Tibial nerve (tissue), 4 donors: ENCODE data around the gene ANKFN1. TPM values are rescaled to one million over a fixed set of nuclear protein-coding genes. Genes with fewer than 3 reads are reported as not detected.

ENCODE experiments used
- DNase-seq, 2 donors: peaks; one replicate each; pipeline ENCODE4 v3.0.0-alpha.2; 2019; ENCODE audit warnings: low spot score in 2 of 2
- H3K27ac ChIP-seq, 4 donors: fragments of 200-600 bp; sonication (generic) in 3 of 4; one replicate each; pipeline ENCODE4 v1.5.1; 2017 to 2019; ENCODE audit warnings: mild to moderate bottlenecking in 1 of 4
- H3K27me3 ChIP-seq, 2 donors: fragments of 200-600 bp; sonication (generic) in 1 of 2; one replicate each; pipeline versions ENCODE4 v1.5.1 to v1.6.0; 2017 to 2019
- H3K36me3 ChIP-seq, 3 donors: fragments of 200-600 bp; sonication (generic); one replicate each; pipeline ENCODE4 v1.5.1; 2018 to 2019
- H3K4me1 ChIP-seq, 4 donors: fragments of 200-600 bp; sonication (generic) in 3 of 4; one replicate each; pipeline ENCODE4 v1.5.1; 2017 to 2019
- H3K4me3 ChIP-seq, 4 donors: fragments of 200-600 bp; sonication (generic) in 3 of 4; one replicate each; pipeline ENCODE4 v1.5.1; 2017 to 2019; ENCODE audit warnings: mild to moderate bottlenecking in 1 of 4, moderate library complexity in 1 of 4
- H3K9me3 ChIP-seq, 4 donors: fragments of 200-600 bp; sonication (generic) in 3 of 4; one replicate each; pipeline ENCODE4 v1.5.1; 2017 to 2019
- EP300 ChIP-seq, 2 donors: sonication (generic); formaldehyde crosslinking; IDR thresholded peaks; one replicate each; pipeline ENCODE4 v1.6.1; 2017; ENCODE audit warnings: antibody characterized with exemption in 2 of 2, mild to moderate bottlenecking in 1 of 2
- POLR2A ChIP-seq, 2 donors: fragments of 450-650 bp; IDR thresholded peaks; one replicate each; pipeline ENCODE4 v1.6.1; 2017; ENCODE audit warnings: antibody characterized with exemption in 2 of 2, mild to moderate bottlenecking in 2 of 2, moderate library complexity in 2 of 2
- WGBS, 2 donors: methylation state at CpG; one replicate each; pipeline ENCODE4 v1.1.5; 2018; 5-methylcytosine and 5-hydroxymethylcytosine counted together
- total RNA-seq, 4 donors: library from RNA; depleted of rRNA; stranded (reverse); fragments of >200 nt; gene quantifications; one replicate each; pipeline ENCODE4 v1.1.0, GENCODE V29; 2016
- TF ChIP-seq, protein P1 (sequence below), 5 experiments: fragments of 200-600 bp in 3 of 5; fragments of 450-650 bp in 2 of 5; sonication (generic) in 3 of 5; IDR thresholded peaks; one replicate each; pipeline ENCODE4 v1.5.1; 2016 to 2019; ENCODE audit warnings: antibody characterized with exemption in 5 of 5, mild to moderate bottlenecking in 3 of 5, moderate library complexity in 2 of 5

The ANKFN1 gene
- total RNA-seq, 4 donors from 2014 or later: 0.63 to 6.5 (median 2.1) TPM; not detected in 1

DNA sequence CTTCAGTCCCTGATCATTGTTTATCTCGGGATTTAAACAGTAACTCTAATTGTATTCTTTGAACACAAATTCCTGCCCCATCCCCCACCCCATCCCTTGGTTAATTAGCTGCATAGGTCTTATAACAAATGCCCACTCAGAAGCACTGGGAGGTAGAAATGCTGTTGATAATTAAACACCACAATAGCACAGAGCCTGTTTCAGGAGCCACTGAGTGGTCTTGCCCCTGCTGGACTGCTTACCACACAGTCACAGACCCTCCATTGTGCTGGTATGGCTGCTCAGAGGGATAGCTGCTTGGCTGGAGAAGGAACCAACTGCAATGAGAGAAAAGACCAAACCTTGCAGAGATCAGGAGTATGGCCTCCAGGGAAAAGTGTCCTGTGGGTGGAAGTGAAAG lies 214.1 kb downstream of the ANKFN1 start:
- H3K4me3 ChIP-seq: no peak overlapping the region
- no peaks in the 10 kb centered on the region for H3K4me1 ChIP-seq
- no peaks in the 10 kb centered on the region for H3K27me3 ChIP-seq
- DNase-seq: no peak
- H3K9me3 ChIP-seq: peaks cover 0 to 3% (median 0%) of the 10 kb centered on the region in 4 donors
- no peak overlapping the region for H3K27ac ChIP-seq
- WGBS, 2 donors: 36% methylated on average over 1 of the region's 1 CpG
- TF ChIP-seq, protein P1, sequence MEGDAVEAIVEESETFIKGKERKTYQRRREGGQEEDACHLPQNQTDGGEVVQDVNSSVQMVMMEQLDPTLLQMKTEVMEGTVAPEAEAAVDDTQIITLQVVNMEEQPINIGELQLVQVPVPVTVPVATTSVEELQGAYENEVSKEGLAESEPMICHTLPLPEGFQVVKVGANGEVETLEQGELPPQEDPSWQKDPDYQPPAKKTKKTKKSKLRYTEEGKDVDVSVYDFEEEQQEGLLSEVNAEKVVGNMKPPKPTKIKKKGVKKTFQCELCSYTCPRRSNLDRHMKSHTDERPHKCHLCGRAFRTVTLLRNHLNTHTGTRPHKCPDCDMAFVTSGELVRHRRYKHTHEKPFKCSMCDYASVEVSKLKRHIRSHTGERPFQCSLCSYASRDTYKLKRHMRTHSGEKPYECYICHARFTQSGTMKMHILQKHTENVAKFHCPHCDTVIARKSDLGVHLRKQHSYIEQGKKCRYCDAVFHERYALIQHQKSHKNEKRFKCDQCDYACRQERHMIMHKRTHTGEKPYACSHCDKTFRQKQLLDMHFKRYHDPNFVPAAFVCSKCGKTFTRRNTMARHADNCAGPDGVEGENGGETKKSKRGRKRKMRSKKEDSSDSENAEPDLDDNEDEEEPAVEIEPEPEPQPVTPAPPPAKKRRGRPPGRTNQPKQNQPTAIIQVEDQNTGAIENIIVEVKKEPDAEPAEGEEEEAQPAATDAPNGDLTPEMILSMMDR (IDR thresholded peaks at IDR 0.05): no peak
- TF ChIP-seq EP300 (IDR thresholded peaks at IDR 0.05) (no peak), POLR2A (IDR thresholded peaks at IDR 0.05) (no peak)
- H3K36me3 ChIP-seq: no peaks in the 10 kb centered on the region

DNA sequence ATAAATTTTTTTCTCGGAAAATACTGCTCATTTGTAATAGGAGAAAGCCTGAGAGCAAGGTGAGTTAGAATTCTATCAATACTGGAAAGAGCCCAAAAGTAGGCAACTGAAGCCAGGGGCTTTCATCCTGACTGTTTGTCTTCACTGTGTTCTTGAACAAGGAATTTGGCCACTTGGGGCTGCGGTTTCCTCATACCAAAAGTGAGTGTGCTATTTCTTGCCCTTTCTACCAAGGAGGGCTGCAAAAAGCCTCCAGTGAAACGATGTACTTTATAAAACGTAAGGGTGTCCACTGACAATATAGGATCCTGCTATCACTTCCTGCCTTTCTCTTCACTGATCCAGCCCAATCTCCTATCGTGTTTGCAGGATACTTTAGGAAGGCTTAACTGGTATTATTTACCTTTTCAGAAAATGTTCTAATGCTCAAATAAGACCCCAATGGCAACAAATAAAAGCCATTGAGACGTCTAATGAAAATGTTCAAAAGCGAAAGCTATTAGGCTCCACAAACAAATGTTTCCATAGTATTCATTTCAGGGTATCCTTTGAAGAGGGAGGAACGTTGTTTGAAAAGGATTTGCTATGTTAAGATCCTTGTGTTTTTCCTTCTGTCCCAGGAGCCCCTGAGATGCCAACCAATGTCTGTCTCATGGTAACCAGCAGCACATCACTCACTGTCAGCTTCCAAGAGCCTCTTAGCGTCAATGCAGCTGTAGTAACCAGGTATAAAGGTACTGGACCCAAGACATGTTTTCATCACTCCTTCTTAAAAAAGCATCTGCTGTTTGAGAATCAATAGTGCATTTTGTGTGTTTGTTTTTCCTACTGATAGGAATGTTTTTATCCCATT lies 220.9 kb downstream of the ANKFN1 start:
- no peaks in the 10 kb centered on the region for H3K4me1 ChIP-seq
- H3K4me3 ChIP-seq: no peak overlapping the region
- H3K27me3 ChIP-seq: no peaks in the 10 kb centered on the region
- no peak for DNase-seq
- no peak for TF ChIP-seq EP300 (IDR thresholded peaks at IDR 0.05)
- TF ChIP-seq POLR2A (IDR thresholded peaks at IDR 0.05): no peak
- TF ChIP-seq, protein P1 (IDR thresholded peaks at IDR 0.05): no peak
- no peak overlapping the region for H3K27ac ChIP-seq
- H3K36me3 ChIP-seq: no peaks in the 10 kb centered on the region
- H3K9me3 ChIP-seq: no peaks in the 10 kb centered on the region
- WGBS, 2 donors: 59 to 65% methylated on average over 9 of the region's 9 CpGs

DNA sequence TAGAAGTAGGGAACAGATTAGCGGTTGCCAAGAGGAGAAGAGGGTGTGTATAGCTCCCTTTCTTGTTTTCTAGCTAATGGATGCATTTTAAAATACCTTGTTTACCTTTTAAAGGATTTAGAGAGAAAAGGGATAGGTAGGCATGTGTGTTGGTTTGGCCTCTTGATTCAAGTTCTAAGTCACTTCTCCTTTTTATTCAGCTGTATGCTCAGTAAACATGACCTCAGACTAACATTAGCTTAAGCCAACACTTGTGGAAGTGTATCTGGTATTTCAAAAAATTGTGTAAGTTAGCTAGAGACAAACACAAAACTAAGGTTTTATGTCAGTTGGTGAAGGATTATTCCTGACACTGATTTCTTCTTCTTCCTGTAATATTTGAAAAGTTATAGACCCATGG lies 236.1 kb downstream of the ANKFN1 start:
- H3K4me1 ChIP-seq: no peaks in the 10 kb centered on the region
- no peaks in the 10 kb centered on the region for H3K27me3 ChIP-seq
- WGBS, 2 donors: 93 to 97% methylated on average over 1 of the region's 1 CpG
- no peaks in the 10 kb centered on the region for H3K36me3 ChIP-seq
- H3K9me3 ChIP-seq: peaks cover 0 to 16% (median 0%) of the 10 kb centered on the region in 4 donors
- no peak for TF ChIP-seq EP300 (IDR thresholded peaks at IDR 0.05)
- TF ChIP-seq, protein P1 (IDR thresholded peaks at IDR 0.05): no peak
- TF ChIP-seq POLR2A (IDR thresholded peaks at IDR 0.05): no peak
- H3K4me3 ChIP-seq: no peak overlapping the region
- H3K27ac ChIP-seq: no peak overlapping the region
- DNase-seq: no peak

DNA sequence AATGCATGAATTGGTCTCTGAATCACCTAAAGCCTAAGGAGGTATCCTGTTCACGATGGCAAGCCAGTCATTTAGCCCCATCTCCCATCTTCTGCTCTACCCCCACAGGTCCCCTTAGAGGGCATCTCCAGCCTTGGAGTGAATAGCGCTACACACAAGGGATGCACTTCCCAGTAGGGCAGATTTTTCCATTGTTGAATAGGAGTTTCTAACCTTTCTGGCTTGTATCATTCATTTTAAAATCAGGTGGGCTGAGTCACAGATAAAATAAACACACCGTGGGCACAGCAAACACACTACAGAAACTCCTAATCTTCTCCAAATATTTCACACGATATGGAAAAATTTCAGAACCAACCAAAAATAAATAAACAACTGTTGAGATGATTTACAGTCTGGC lies 239.0 kb downstream of the ANKFN1 start:
- TF ChIP-seq, protein P1 (IDR thresholded peaks at IDR 0.05): no peak
- no peak for TF ChIP-seq POLR2A (IDR thresholded peaks at IDR 0.05)
- no peak for TF ChIP-seq EP300 (IDR thresholded peaks at IDR 0.05)
- DNase-seq: no peak
- H3K9me3 ChIP-seq: peaks cover 0 to 16% (median 0%) of the 10 kb centered on the region in 4 donors
- WGBS, 2 donors: 71 to 73% methylated on average over 4 of the region's 4 CpGs
- H3K4me1 ChIP-seq: no peaks in the 10 kb centered on the region
- no peak overlapping the region for H3K27ac ChIP-seq
- H3K4me3 ChIP-seq: no peak overlapping the region
- no peaks in the 10 kb centered on the region for H3K36me3 ChIP-seq
- no peaks in the 10 kb centered on the region for H3K27me3 ChIP-seq

DNA sequence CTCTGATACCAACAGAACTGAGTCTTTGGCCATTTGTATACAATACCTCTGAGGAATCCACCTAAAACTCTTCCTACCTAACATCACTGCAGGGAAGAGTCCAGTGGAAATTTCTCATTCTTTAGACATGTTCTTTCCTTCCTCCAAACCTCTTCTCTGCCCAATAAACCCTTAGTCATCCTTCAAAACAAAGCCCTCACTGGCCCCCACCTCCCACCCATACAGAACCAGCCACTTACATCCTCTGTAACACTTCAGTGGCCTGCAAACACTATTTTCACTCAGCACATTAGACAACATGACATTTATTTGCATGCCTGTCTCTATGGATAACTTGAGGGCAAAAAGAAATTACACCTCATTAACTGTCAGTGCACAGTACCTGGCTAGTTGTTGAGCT lies 239.9 kb downstream of the ANKFN1 start:
- Histone ChIP-seq H3K9me3 (peaks cover 0 to 12% (median 0%) of the 10 kb centered on the region in 4 donors), H3K36me3 (no peaks in the 10 kb centered on the region), H3K4me1 (no peaks in the 10 kb centered on the region), H3K27me3 (no peaks in the 10 kb centered on the region), H3K4me3 (no peak overlapping the region), H3K27ac (no peak overlapping the region)
- DNase-seq: no peak
- TF ChIP-seq EP300 (IDR thresholded peaks at IDR 0.05) (no peak), POLR2A (IDR thresholded peaks at IDR 0.05) (no peak)
- TF ChIP-seq, protein P1 (IDR thresholded peaks at IDR 0.05): no peak
